ENCODE measurements around the gene NXN.
"Not testable (repeated sequence)": the region's sequence is repeated elsewhere in the genome, so short reads cannot be mapped to it uniquely, and the experiment has no call there.

The NXN gene

GRCh38 chr17:978103-979093 is 1.2 kb downstream of the NXN start:
- DNase-seq: peak; percentile 56

GRCh38 chr17:977166-977565 is 2.4 kb downstream of the NXN start:
- DNase-seq: no peak

- DNase-seq: no peak
These were observed 3.3 kb downstream of the NXN start for GRCh38 chr17:976312-976711.

DNA sequence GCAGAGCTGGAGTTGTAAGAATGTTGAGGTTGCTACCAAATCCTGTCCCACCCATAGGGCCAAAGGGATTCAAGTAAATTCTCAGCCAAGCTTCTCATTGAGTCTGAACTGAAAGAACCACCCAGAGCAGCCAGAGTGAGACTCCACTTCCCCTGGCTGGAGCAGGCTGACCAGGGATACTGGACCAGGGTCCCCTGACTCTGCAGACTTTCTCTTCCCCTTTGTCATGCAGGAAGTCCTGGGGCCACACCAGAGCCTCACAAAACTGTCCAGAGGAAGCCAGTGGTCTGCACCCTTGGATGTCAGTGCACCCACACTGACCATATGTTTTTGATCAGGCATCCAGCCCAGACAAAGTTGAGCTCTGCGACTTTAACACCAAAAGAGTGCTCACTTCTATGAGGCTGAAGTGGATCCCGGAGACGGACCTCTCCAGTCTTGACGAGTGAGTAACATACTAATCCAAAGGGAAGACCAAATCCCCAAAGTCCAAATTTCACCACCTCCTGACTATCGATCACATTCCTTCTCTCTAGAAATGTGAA is 4.1 kb downstream of the NXN start:
- no peak for DNase-seq

DNA sequence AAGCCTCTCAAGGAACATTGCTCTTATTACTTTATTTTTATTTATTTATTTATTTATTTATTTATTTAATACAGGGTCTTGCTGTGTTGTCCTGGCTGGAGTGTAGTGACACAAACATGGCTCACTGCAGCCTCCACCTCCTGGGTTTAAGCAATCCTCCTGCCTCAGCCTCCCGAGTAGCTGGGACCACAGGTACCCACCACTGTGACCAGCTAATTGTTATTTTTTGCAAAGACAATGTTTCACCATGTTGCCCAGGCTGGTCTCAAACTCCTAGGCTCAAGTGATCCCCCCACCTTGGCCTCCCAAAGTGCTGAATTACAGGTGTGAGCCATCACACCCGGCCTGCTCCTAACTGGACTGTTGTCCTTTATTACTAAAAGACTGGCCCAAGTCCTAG is 4.8 kb downstream of the NXN start:
- DNase-seq: not testable (repeated sequence)

DNA sequence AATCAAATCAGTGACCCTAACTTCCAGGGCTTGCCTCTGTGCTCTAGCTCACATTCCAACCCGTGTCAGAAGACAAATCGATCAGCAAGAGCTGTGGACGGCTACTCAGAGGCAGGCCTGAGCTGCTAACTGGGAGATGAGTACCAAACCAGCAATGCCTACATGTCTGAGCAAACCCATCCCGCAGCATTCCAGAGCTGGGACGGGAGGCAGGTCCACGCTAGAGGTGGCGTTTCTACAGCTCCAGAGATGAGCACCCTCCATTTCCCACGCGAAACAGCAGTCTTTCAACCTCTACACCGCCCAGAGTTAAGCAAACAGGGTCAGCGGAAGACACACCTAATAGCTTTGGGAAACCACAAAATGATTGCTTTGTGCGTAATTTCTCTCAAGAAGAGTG is 6.5 kb downstream of the NXN start:
- no peak for DNase-seq

GRCh38 chr17:971861-972260 is 7.7 kb downstream of the NXN start:
- DNase-seq: not testable (repeated sequence)

DNA sequence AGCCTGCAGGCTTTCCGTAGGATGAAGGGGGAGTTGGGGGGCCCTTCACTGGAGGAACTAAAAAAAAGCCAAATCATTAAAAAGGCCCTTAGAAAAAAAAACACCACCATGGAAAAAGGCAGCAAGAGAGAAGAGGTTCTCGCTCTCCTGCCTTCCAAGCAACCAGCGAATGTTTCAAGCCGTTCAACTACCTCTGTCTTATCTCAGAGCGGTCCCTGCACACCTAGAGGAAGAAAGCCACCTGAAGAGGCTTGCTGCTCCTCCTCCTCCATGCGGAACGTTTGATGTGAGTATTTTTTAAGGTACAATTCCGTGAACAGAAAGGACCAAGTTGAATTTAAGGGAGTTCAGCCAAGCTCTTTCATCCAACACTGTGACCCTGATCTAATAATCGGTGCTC is 9.2 kb downstream of the NXN start:
- no peak for DNase-seq

GRCh38 chr17:969811-970355 is 9.7 kb downstream of the NXN start:
- peak; percentile 72 for DNase-seq

DNA sequence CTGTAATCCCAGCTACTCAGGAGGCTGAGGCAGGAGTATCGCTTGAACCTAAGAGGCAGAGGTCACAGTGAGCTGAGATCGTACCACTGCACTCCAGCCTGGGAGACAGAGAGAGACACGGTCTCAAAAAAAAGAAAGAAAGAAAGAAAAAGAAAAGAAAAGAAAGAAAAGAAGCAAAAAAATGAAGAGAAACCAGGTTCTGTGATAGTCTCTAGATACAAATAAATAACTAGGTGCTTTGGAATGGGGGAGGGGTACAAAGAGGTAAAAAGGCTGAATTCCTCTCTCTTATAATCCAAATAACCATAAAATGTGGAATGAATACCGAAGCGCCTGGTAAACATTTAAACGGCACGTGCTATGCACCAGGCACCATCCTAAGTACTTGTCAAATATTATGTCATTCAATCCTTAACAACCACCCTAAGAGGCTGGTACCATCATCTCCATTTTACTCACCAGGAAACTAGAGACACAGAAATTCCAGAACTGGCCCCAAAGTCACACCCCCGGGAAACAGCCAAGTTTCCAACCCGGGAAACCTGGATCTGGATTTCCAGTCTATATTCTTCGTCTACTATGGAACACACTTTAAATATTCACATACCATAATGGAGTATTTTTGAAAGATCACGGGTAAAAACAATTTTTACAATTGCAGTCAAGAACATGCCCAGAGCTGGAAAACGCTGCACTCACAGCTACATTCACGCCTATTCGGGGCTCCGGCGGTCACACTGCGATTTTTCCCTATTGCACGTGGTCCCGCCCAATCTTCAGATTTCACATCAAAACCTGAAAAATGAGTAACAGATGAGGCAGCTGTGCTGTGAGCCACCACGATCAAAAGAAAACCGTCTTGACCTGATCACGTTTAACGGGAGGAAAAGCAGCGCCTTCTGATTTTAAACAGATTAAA is 10.5 kb downstream of the NXN start:
- peak; percentile 66 for DNase-seq

GRCh38 chr17:967122-967521 is 12.5 kb downstream of the NXN start:
- DNase-seq: no peak

- DNase-seq: no peak
These were observed 14.1 kb downstream of the NXN start for GRCh38 chr17:965311-965989.

DNA sequence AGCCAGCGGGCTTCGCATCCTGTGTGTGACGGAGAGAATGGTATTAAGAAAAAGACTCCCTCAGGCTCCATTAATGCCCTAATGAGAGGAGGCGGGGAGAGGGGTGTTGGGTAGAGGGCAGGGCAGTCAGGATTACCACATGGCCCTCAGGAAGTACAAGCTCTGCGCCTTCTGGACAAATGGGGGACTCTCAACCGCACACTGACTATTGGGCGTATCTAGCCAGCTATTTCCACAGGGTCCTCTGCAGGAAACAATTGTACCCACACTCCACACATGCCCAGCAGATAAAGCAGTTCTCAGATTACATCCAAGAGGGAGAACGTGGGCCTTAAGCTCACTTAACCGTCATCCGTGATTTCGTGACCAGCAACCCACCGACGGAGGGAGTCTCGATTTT is 14.7 kb downstream of the NXN start:
- DNase-seq: no peak

DNA sequence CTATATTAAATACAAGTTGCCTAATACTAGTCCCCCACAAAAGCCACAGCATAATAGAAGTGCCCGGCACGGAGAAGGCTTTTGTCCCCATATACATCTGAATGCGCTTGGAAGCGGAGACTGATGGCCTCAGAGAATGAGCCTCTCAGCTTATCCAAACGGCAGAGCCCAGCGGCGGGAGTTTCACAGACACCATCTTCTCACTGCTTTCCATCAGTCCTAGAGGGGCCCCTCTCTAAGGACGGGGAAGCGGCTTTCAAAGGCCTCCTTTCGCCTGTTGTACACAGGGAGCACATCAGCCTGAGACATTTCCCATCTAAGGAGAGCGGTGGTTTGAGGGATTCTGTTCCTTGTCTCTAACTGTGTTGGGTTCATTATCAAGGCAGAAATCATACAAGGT is 16.9 kb downstream of the NXN start:
- DNase-seq: no peak

- DNase-seq: no peak
These were observed 17.4 kb downstream of the NXN start for GRCh38 chr17:962166-962565.

- no peak for DNase-seq
These were observed 20.7 kb downstream of the NXN start for GRCh38 chr17:958712-959451.

GRCh38 chr17:957856-958421 is 21.6 kb downstream of the NXN start:
- DNase-seq: no peak

DNA sequence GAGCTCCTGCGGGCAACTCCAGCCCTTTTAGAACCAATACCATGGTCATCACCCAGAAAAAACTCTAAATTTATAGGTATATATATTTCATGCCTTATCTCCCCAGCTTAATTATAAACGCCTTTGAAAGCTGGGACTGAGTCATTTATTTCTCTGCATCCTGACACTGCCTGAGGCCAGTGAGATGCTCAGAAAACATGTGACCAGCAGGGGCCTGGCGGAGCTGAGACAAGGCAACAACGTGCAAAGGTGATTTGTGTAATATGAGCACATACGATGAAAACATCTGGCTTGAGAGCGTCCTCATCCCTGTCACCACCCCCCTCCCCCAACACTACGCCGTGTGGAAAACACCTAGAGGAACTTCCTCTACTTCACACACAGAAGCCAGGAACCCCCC is 22.7 kb downstream of the NXN start:
- DNase-seq: no peak

- peak; percentile 72 for DNase-seq
These were observed 25.0 kb downstream of the NXN start for GRCh38 chr17:954431-955164.

DNA sequence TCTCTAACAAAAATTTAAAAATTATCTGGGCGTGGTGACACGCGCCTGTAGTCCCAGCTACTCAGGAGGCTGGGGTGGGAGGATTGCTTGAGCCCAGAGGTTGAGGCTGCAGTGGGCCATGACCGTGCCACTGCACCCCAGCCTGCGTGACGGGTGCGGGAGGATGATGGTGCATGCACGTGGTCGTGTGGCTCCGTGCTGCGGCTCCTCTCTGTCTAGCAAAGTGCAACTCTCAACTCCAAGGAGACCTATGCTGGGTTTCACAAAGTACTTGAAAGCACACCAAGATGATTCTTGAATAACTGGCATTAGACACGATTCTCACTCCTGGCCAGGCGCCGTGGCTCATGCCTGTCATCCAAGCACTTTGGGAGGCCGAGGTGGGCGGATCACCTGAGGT is 25.8 kb downstream of the NXN start:
- DNase-seq: no peak

DNA sequence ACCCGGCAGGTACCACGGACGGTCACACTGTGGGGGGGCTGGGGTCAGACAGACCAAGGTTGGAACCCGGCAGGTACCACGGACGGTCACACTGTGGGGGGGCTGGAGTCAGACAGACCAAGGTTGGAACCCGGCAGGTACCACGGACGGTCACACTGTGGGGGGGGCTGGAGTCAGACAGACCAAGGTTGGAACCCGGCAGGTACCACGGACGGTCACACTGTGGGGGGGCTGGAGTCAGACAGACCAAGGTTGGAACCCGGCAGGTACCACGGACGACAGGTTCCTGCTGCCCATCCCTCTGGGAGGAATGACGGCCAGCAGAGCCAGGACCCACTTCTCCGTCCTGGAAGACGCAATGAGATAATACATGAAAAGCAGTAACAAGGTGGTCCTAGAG is 27.0 kb downstream of the NXN start:
- DNase-seq: not testable (repeated sequence)

All from left hindlimb (tissue), 1 donor.